K562 (cell line): ENCODE data around the gene ERC2. TPM values are rescaled to one million over a fixed set of nuclear protein-coding genes. Genes with fewer than 3 reads are reported as not detected.

Experiments
- ATAC-seq: fragments of 200-7000 bp; cut with Tn5 transposase; 3 replicates; pipeline ENCODE4 v1.9.1; 2020; ENCODE audit warnings: moderate library complexity
- BruUV-seq: library from RNA; stranded (reverse); fragments of 400-500 nt; replicated peaks from 2 replicates; lab custom pipeline; 2021; lab: Mats Ljungman, UMichigan
- CTCF ChIA-PET: fragments of 300-600 bp; formaldehyde crosslinking; extraction: SDS; loops from one replicate; lab custom pipeline; 2021; ENCODE audit warnings: low intra/inter-chr PET ratio; lab: Yijun Ruan, JAX
- POLR2A ChIA-PET: fragments of 300-600, 350-650 bp; sonication (Branson Sonifier 250); formaldehyde crosslinking; extraction: SDS; loops from one replicate; lab custom pipeline; 2021; ENCODE audit warnings: antibody characterized with exemption, inconsistent platforms; lab: Yijun Ruan, JAX
- DNase-seq, 4 experiments: peaks; one replicate each; pipeline versions ENCODE4 v3.0.0 to v3.0.0-alpha.2; 2011 to 2018; ENCODE audit warnings: low spot score in 3 of 4, mixed read lengths in 3 of 4; ENCODE audit errors: extremely low read depth in 1 of 4
- FAIRE-seq: peaks from 2 replicates; lab custom pipeline; 2011; peaks lifted over from hg19 to GRCh38; lab: Jason Lieb, UNC
- H2AFZ ChIP-seq: 2 replicates; pipeline ENCODE4 v1.6.0; 2011; ENCODE audit warnings: low read depth, low read length, control low read depth, inconsistent platforms
- H3K27ac ChIP-seq: fragments of 200-600 bp; 3 replicates; pipeline ENCODE4 v1.8.0; 2011; ENCODE audit warnings: low read depth, mild to moderate bottlenecking, control low read depth, inconsistent platforms, low read length, moderate library complexity, mixed read lengths; ENCODE audit errors: extremely low read depth
- H3K27me3 ChIP-seq, 2 experiments: fragments of 300-600 bp in 1 of 2; 2 replicates in 1 of 2; 3 replicates in 1 of 2; pipeline versions ENCODE4 v1.6.0 to v1.8.0; 2011; ENCODE audit warnings: inconsistent platforms in 2 of 2, low read length in 2 of 2, mild to moderate bottlenecking in 1 of 2, mixed read lengths in 1 of 2, moderate library complexity in 1 of 2; ENCODE audit not compliant: control insufficient read depth in 2 of 2, insufficient read depth in 2 of 2
- H3K36me3 ChIP-seq: fragments of 300-600 bp; 3 replicates; pipeline ENCODE4 v1.8.0; 2011; ENCODE audit warnings: mild to moderate bottlenecking, low read length, inconsistent platforms; ENCODE audit not compliant: control insufficient read depth, insufficient read depth
- H3K4me1 ChIP-seq, 2 experiments: fragments of 200-600 bp in 1 of 2; replicated peaks in 1 of 2; 2 replicates in 1 of 2; 3 replicates in 1 of 2; pipeline versions ENCODE4 v1.5.1 to v1.8.0; 2011; ENCODE audit warnings: inconsistent platforms in 2 of 2, low read length in 2 of 2, mild to moderate bottlenecking in 1 of 2, mixed read lengths in 1 of 2, moderate library complexity in 1 of 2; ENCODE audit not compliant: control insufficient read depth in 2 of 2, insufficient read depth in 2 of 2
- H3K4me2 ChIP-seq: 2 replicates; pipeline ENCODE4 v1.6.1; 2011; ENCODE audit warnings: low read length, control low read depth, inconsistent platforms, mixed read lengths; ENCODE audit not compliant: insufficient read depth
- H3K4me3 ChIP-seq: fragments of 200-600 bp; sonication (generic), shearing (Covaris generic); 2 replicates; pipeline ENCODE4 v1.5.1; 2016; ENCODE audit warnings: control low read depth, inconsistent platforms
- H3K79me2 ChIP-seq: fragments of 200-600 bp; 3 replicates; pipeline ENCODE4 v1.8.0; 2011; ENCODE audit warnings: low read length, inconsistent platforms; ENCODE audit not compliant: control insufficient read depth, insufficient read depth
- H3K9ac ChIP-seq, 2 experiments: 2 replicates each; pipeline versions ENCODE4 v1.6.0 to v1.6.1; 2011; ENCODE audit warnings: low read depth in 2 of 2, low read length in 2 of 2, control low read depth in 1 of 2, inconsistent platforms in 1 of 2, mild to moderate bottlenecking in 1 of 2, mixed read lengths in 1 of 2; ENCODE audit not compliant: insufficient read depth in 1 of 2
- H3K9me1 ChIP-seq: one replicate; pipeline ENCODE4 v1.6.0; 2011; ENCODE audit warnings: inconsistent platforms, mild to moderate bottlenecking, low read length, moderate library complexity; ENCODE audit not compliant: control insufficient read depth, insufficient read depth
- H3K9me3 ChIP-seq: replicated peaks from 2 replicates; pipeline ENCODE4 v1.5.1; 2011; ENCODE audit warnings: low read depth, low read length, inconsistent platforms; ENCODE audit not compliant: control insufficient read depth, insufficient read depth
- H4K20me1 ChIP-seq: replicated peaks from 2 replicates; pipeline ENCODE4 v1.6.1; 2011; ENCODE audit warnings: low read length, inconsistent platforms, mixed read lengths; ENCODE audit not compliant: control insufficient read depth, insufficient read depth
- GABPB1 ChIP-seq: sonication (generic); formaldehyde crosslinking; IDR thresholded peaks from 2 replicates; pipeline ENCODE4 v1.8.0; 2022; ENCODE audit warnings: mild to moderate bottlenecking, missing genetic modification reagents
- RBM25 ChIP-seq: fragments of 200-400 bp; formaldehyde crosslinking; IDR thresholded peaks from 2 replicates; pipeline ENCODE4 v1.6.1; 2018; ENCODE audit warnings: low read length, low read depth, moderate library complexity; ENCODE audit not compliant: severe bottlenecking
- ZNF239 ChIP-seq: fragments of 250-450 bp; sonication (Bioruptor Pico); IDR thresholded peaks from 2 replicates; pipeline ENCODE4 v1.4.0; 2020; ENCODE audit warnings: mild to moderate bottlenecking
- WGBS: fragments of 100-300 bp; shearing (Covaris generic); methylation state at CpG from one replicate; pipeline ENCODE4 v1.1.6; 2016; ENCODE audit warnings: low coverage, mixed read lengths; ENCODE audit not compliant: insufficient coverage; ENCODE audit errors: missing lambda C conversion rate; 5-methylcytosine and 5-hydroxymethylcytosine counted together
- in situ Hi-C: fragments of 300-500 bp; cut with MboI; formaldehyde crosslinking; loops from 4 replicates; pipeline ENCODE4 v1.15.0; 2018; ENCODE audit warnings: inconsistent platforms, mixed read lengths
- intact Hi-C: fragments of 100-400 bp; cut with micrococcal nuclease; formaldehyde crosslinking; loops from 2 replicates; pipeline ENCODE4 v1.14.2; 2022
- polyA plus RNA-seq, 8 experiments: library from polyadenylated mRNA; depleted of rRNA in 4 of 8; stranded (reverse) in 5 of 8; unstranded in 3 of 8; fragments of >200 nt; fragmentation: Nextera tagmentation in 2 of 8; fragmentation: Illumina TruSeq in 1 of 8; extraction: Ambion mirVana in 2 of 8; extraction: Trizol in 1 of 8; gene quantifications; 2 replicates each; pipeline versions ENCODE4 v1.2.1 to v1.2.3, GENCODE V29; 2011 to 2014; ENCODE audit warnings: inconsistent platforms in 1 of 8, missing spikeins in 1 of 8
- total RNA-seq, 7 experiments: library from RNA; depleted of rRNA in 6 of 7; stranded (reverse); fragments of >200 nt in 6 of 7; fragmentation: Illumina TruSeq in 2 of 7; extraction: Trizol in 2 of 7; gene quantifications; 2 replicates each; pipeline versions ENCODE4 v1.2.1 to v1.2.3, GENCODE V29; 2011 to 2021; ENCODE audit warnings: low replicate concordance in 1 of 7
- TF ChIP-seq, protein P1 (sequence below), 2 experiments: fragments of 450-650 bp; formaldehyde crosslinking in 1 of 2; IDR thresholded peaks; 2 replicates each; pipeline versions ENCODE4 v1.4.0 to v1.6.1; 2014 to 2020; ENCODE audit warnings: mild to moderate bottlenecking in 2 of 2, borderline replicate concordance in 1 of 2, low read depth in 1 of 2
- TF ChIP-seq, protein P2 (sequence below), 3 experiments: fragments of 200-800 bp in 1 of 3; fragments of 250-450 bp in 1 of 3; fragments of 450-650 bp in 1 of 3; sonication (Bioruptor Pico) in 1 of 3; sonication (Bioruptor generic) in 1 of 3; formaldehyde crosslinking in 1 of 3; IDR thresholded peaks; 2 replicates each; pipeline versions ENCODE4 v1.6.1 to v1.8.0; 2016 to 2022; ENCODE audit warnings: mild to moderate bottlenecking in 2 of 3, missing genetic modification characterization in 2 of 3, missing compliant biosample characterization in 1 of 3, moderate library complexity in 1 of 3

ERC2 gene
- total and polyA plus RNA-seq, 9 of the 15 experiments (the other 6 are each of a cell fraction or from before 2014, with no cell fraction given), result 0.04 to 0.18 (median 0.07) TPM; not detected in 2

DNA sequence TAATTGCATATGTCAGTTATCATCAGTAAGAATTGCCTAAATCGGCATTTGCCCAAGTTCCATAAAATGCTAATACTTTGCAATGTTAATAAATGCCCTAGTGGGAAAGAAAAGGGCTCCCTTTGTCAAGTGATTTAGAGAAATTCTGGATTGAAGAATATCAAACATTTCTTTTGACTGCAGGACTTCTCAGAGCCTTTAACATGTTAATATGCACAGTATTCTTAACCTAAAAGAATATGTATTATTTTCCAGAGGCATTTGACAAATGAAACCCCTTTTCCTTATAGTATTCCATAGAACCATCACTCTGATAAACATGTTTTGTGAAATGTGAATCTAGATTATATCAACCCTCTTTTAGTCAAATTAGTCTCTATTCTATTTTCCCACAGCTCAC lies 529.0 kb downstream of the ERC2 start:
- H4K20me1 ChIP-seq, result no peaks in the 10 kb centered on the region
- intact Hi-C loops (no loop called here), in situ Hi-C loops (no loop called here)
- H3K4me2 ChIP-seq, result no peak overlapping the region
- H3K9me1 ChIP-seq, result no peaks in the 10 kb centered on the region
- no peaks in the 10 kb centered on the region for H3K27me3 ChIP-seq
- POLR2A ChIA-PET, result no interaction called here
- H3K4me1 ChIP-seq, result no peaks in the 10 kb centered on the region
- H3K36me3 ChIP-seq, result no peaks in the 10 kb centered on the region
- ATAC-seq, result no peak
- WGBS, result 0% methylated on average over 1 of the region's 1 CpG
- CTCF ChIA-PET, result no interaction called here
- no peaks in the 10 kb centered on the region for H3K9me3 ChIP-seq
- no peak overlapping the region for H2AFZ ChIP-seq
- FAIRE-seq, result no peak
- no peak overlapping the region for H3K9ac ChIP-seq
- TF ChIP-seq RBM25 (peak; percentile 51), GABPB1 (CRISPR knock-in tag) (no peak), ZNF239 (CRISPR knock-in tag) (peak; percentile 79)
- TF ChIP-seq, protein P1, sequence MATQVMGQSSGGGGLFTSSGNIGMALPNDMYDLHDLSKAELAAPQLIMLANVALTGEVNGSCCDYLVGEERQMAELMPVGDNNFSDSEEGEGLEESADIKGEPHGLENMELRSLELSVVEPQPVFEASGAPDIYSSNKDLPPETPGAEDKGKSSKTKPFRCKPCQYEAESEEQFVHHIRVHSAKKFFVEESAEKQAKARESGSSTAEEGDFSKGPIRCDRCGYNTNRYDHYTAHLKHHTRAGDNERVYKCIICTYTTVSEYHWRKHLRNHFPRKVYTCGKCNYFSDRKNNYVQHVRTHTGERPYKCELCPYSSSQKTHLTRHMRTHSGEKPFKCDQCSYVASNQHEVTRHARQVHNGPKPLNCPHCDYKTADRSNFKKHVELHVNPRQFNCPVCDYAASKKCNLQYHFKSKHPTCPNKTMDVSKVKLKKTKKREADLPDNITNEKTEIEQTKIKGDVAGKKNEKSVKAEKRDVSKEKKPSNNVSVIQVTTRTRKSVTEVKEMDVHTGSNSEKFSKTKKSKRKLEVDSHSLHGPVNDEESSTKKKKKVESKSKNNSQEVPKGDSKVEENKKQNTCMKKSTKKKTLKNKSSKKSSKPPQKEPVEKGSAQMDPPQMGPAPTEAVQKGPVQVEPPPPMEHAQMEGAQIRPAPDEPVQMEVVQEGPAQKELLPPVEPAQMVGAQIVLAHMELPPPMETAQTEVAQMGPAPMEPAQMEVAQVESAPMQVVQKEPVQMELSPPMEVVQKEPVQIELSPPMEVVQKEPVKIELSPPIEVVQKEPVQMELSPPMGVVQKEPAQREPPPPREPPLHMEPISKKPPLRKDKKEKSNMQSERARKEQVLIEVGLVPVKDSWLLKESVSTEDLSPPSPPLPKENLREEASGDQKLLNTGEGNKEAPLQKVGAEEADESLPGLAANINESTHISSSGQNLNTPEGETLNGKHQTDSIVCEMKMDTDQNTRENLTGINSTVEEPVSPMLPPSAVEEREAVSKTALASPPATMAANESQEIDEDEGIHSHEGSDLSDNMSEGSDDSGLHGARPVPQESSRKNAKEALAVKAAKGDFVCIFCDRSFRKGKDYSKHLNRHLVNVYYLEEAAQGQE (IDR thresholded peaks at IDR 0.05; ENCODE audit: borderline replicate concordance), result no peak
- TF ChIP-seq, protein P1 (CRISPR knock-in tag; IDR thresholded peaks at IDR 0.05; ENCODE audit: low read depth), result no peak
- TF ChIP-seq, protein P2, sequence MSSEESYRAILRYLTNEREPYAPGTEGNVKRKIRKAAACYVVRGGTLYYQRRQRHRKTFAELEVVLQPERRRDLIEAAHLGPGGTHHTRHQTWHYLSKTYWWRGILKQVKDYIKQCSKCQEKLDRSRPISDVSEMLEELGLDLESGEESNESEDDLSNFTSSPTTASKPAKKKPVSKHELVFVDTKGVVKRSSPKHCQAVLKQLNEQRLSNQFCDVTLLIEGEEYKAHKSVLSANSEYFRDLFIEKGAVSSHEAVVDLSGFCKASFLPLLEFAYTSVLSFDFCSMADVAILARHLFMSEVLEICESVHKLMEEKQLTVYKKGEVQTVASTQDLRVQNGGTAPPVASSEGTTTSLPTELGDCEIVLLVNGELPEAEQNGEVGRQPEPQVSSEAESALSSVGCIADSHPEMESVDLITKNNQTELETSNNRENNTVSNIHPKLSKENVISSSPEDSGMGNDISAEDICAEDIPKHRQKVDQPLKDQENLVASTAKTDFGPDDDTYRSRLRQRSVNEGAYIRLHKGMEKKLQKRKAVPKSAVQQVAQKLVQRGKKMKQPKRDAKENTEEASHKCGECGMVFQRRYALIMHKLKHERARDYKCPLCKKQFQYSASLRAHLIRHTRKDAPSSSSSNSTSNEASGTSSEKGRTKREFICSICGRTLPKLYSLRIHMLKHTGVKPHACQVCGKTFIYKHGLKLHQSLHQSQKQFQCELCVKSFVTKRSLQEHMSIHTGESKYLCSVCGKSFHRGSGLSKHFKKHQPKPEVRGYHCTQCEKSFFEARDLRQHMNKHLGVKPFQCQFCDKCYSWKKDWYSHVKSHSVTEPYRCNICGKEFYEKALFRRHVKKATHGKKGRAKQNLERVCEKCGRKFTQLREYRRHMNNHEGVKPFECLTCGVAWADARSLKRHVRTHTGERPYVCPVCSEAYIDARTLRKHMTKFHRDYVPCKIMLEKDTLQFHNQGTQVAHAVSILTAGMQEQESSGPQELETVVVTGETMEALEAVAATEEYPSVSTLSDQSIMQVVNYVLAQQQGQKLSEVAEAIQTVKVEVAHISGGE (CRISPR knock-in tag; IDR thresholded peaks at IDR 0.05), result no peak
- BruUV-seq, result no TSS peak
- no peak overlapping the region for H3K27ac ChIP-seq
- no peaks in the 10 kb centered on the region for H3K79me2 ChIP-seq
- H3K4me3 ChIP-seq, result no peak overlapping the region
- DNase-seq, result no peak
